ENCODE data around the gene ADM.
"Not testable (repeated sequence)": the region's sequence is repeated elsewhere in the genome, so short reads cannot be mapped to it uniquely, and the experiment has no call there.

Gene ADM

DNA sequence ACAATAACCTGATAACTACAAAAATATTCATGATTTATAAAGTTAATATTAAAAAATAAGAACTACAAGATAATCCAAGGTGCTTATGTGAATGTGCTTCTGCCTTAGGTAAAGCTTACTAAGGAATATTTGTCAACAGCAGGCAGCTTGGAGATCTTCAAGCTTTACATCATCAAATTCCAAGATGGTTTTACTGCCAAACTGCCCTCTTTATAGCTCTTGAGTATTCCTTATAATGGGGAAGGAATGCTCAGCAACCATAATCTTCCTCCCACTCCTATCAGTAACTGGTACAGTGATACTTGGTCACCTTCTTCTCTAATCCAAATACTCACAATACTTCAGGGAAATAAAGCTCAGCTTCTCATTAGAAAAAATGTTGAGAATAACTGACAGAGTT, 40.9 kb upstream of the ADM start:
- H4K12ac ChIP-seq (ENCODE audit: low read depth, low read length) = no peak overlapping the region
- no peak overlapping the region for H2BK5ac ChIP-seq (ENCODE audit: low read depth, low read length, poor library complexity)
- no peak overlapping the region for H3K4ac ChIP-seq (ENCODE audit: low read depth, low read length)
- no peak overlapping the region for H3K14ac ChIP-seq (ENCODE audit: low read length)
- no peak overlapping the region for H2AK5ac ChIP-seq (ENCODE audit: low read length)
- no peaks in the 10 kb centered on the region for H3K79me2 ChIP-seq (ENCODE audit: control insufficient read depth, insufficient read depth, low read length, poor library complexity)
- no peak overlapping the region for H2BK12ac ChIP-seq (ENCODE audit: low read length)
- H3K18ac ChIP-seq (ENCODE audit: low read length) = no peak overlapping the region
- H3K9me3 ChIP-seq (ENCODE audit: insufficient read depth, low read depth, low read length) = no peaks in the 10 kb centered on the region
- no peaks in the 10 kb centered on the region for H3K4me1 ChIP-seq (ENCODE audit: control insufficient read depth in 1 of 2, insufficient read depth in 2 of 2, low read length in 2 of 2)
- no peak overlapping the region for H3K9ac ChIP-seq (ENCODE audit: low read length)
- H3K23ac ChIP-seq (ENCODE audit: low read length) = no peak overlapping the region
- H2BK120ac ChIP-seq (ENCODE audit: insufficient read depth, low read length, poor library complexity) = no peak overlapping the region
- no peaks in the 10 kb centered on the region for H3K27me3 ChIP-seq (ENCODE audit: insufficient read depth, low read length)
- H3K4me2 ChIP-seq (ENCODE audit: low read length) = no peak overlapping the region
- no peak overlapping the region for H3K27ac ChIP-seq (ENCODE audit: low read depth, low read length)
- no peak overlapping the region for H4K91ac ChIP-seq (ENCODE audit: low read depth, low read length)
- H3K79me1 ChIP-seq (ENCODE audit: low read length) = no peaks in the 10 kb centered on the region
- no peak overlapping the region for H2AFZ ChIP-seq (ENCODE audit: insufficient read depth, low read length, poor library complexity)
- H4K8ac ChIP-seq (ENCODE audit: low read depth, low read length) = no peak overlapping the region
- H3K4me3 ChIP-seq (ENCODE audit: low read depth, low read length) = no peak overlapping the region
- DNase-seq = peak in 1 of 2 donors; percentile 57
- no peaks in the 10 kb centered on the region for H3K36me3 ChIP-seq (ENCODE audit: control insufficient read depth in 1 of 2, insufficient read depth in 2 of 2, low read length in 2 of 2)

- no CpG with 5 or more reads among the region's 3 CpGs for WGBS (ENCODE audit: extremely low coverage, insufficient coverage, insufficient read length)
- not testable (repeated sequence) for H2BK120ac ChIP-seq (ENCODE audit: insufficient read depth, low read length, poor library complexity); H3K18ac ChIP-seq (ENCODE audit: low read length)
Observed at GRCh38 chr11:10264716-10265115, 40.2 kb upstream of the ADM start.

DNA sequence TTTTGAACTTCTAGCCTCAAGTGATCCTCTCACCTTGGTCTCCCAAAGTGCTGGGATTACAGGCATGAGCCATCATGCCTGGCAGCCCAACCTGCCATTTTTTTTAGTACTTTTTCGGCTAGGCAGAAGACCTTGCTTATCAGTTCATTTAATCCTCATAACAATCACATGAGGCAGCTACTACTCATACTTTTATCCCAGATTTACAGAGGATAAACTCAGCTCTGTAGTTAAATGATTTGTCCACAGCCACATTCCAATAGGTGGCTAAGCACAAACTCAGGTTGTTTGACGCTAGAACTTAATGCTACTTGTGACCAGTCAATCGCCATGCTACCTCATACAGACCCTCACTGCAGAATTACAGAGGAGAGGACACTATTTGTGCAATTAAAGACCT, 38.9 kb upstream of the ADM start:
- Histone ChIP-seq H3K18ac (ENCODE audit: low read length) (no peak overlapping the region), H4K12ac (ENCODE audit: low read depth, low read length) (no peak overlapping the region), H3K23ac (ENCODE audit: low read length) (no peak overlapping the region), H4K8ac (ENCODE audit: low read depth, low read length) (no peak overlapping the region), H3K36me3 (ENCODE audit: control insufficient read depth in 1 of 2, insufficient read depth in 2 of 2, low read length in 2 of 2) (no peaks in the 10 kb centered on the region), H3K79me2 (ENCODE audit: control insufficient read depth, insufficient read depth, low read length, poor library complexity) (no peaks in the 10 kb centered on the region), H3K14ac (ENCODE audit: low read length) (no peak overlapping the region), H3K4ac (ENCODE audit: low read depth, low read length) (no peak overlapping the region), H3K4me3 (ENCODE audit: low read depth, low read length) (no peak overlapping the region), H2BK120ac (ENCODE audit: insufficient read depth, low read length, poor library complexity) (no peak overlapping the region), H3K4me1 (ENCODE audit: control insufficient read depth in 1 of 2, insufficient read depth in 2 of 2, low read length in 2 of 2) (no peaks in the 10 kb centered on the region), H3K9ac (ENCODE audit: low read length) (no peak overlapping the region), H3K79me1 (ENCODE audit: low read length) (no peaks in the 10 kb centered on the region), H3K9me3 (ENCODE audit: insufficient read depth, low read depth, low read length) (no peaks in the 10 kb centered on the region), H2AFZ (ENCODE audit: insufficient read depth, low read length, poor library complexity) (no peak overlapping the region), H3K27ac (ENCODE audit: low read depth, low read length) (no peak overlapping the region), H3K27me3 (ENCODE audit: insufficient read depth, low read length) (no peaks in the 10 kb centered on the region), H2AK5ac (ENCODE audit: low read length) (no peak overlapping the region), H2BK5ac (ENCODE audit: low read depth, low read length, poor library complexity) (no peak overlapping the region), H3K4me2 (ENCODE audit: low read length) (no peak overlapping the region), H4K91ac (ENCODE audit: low read depth, low read length) (no peak overlapping the region), H2BK12ac (ENCODE audit: low read length) (no peak overlapping the region)
- no CpG with 5 or more reads among the region's 3 CpGs for WGBS (ENCODE audit: extremely low coverage, insufficient coverage, insufficient read length)
- DNase-seq = peak; percentile 54 to 82

More at GRCh38 chr11:10264716-10265115, 40.2 kb upstream of the ADM start:
- not testable (repeated sequence) for H3K4me1 ChIP-seq (ENCODE audit: control insufficient read depth in 1 of 2, insufficient read depth in 2 of 2, low read length in 2 of 2); H3K36me3 ChIP-seq (ENCODE audit: control insufficient read depth in 1 of 2, insufficient read depth in 2 of 2, low read length in 2 of 2); H2AFZ ChIP-seq (ENCODE audit: insufficient read depth, low read length, poor library complexity); H3K9ac ChIP-seq (ENCODE audit: low read length); H2BK5ac ChIP-seq (ENCODE audit: low read depth, low read length, poor library complexity); DNase-seq; H3K27ac ChIP-seq (ENCODE audit: low read depth, low read length); H4K91ac ChIP-seq (ENCODE audit: low read depth, low read length); H3K14ac ChIP-seq (ENCODE audit: low read length); H4K12ac ChIP-seq (ENCODE audit: low read depth, low read length); H3K23ac ChIP-seq (ENCODE audit: low read length); H3K4me2 ChIP-seq (ENCODE audit: low read length); H3K79me2 ChIP-seq (ENCODE audit: control insufficient read depth, insufficient read depth, low read length, poor library complexity); H3K79me1 ChIP-seq (ENCODE audit: low read length); H3K9me3 ChIP-seq (ENCODE audit: insufficient read depth, low read depth, low read length); H3K27me3 ChIP-seq (ENCODE audit: insufficient read depth, low read length); H4K8ac ChIP-seq (ENCODE audit: low read depth, low read length); H3K4me3 ChIP-seq (ENCODE audit: low read depth, low read length); H3K4ac ChIP-seq (ENCODE audit: low read depth, low read length); H2AK5ac ChIP-seq (ENCODE audit: low read length); H2BK12ac ChIP-seq (ENCODE audit: low read length)

GRCh38 chr11:10267821-10268220, 37.1 kb upstream of the ADM start:
- Histone ChIP-seq H3K4ac (ENCODE audit: low read depth, low read length) (no peak overlapping the region), H3K79me2 (ENCODE audit: control insufficient read depth, insufficient read depth, low read length, poor library complexity) (no peaks in the 10 kb centered on the region), H3K18ac (ENCODE audit: low read length) (no peak overlapping the region), H3K36me3 (ENCODE audit: control insufficient read depth in 1 of 2, insufficient read depth in 2 of 2, low read length in 2 of 2) (no peaks in the 10 kb centered on the region), H4K12ac (ENCODE audit: low read depth, low read length) (no peak overlapping the region), H2AFZ (ENCODE audit: insufficient read depth, low read length, poor library complexity) (no peak overlapping the region), H3K23ac (ENCODE audit: low read length) (no peak overlapping the region), H4K91ac (ENCODE audit: low read depth, low read length) (no peak overlapping the region), H3K4me3 (ENCODE audit: low read depth, low read length) (no peak overlapping the region), H4K8ac (ENCODE audit: low read depth, low read length) (no peak overlapping the region), H2BK5ac (ENCODE audit: low read depth, low read length, poor library complexity) (no peak overlapping the region), H3K79me1 (ENCODE audit: low read length) (no peaks in the 10 kb centered on the region), H2BK12ac (ENCODE audit: low read length) (no peak overlapping the region), H2BK120ac (ENCODE audit: insufficient read depth, low read length, poor library complexity) (no peak overlapping the region), H3K27ac (ENCODE audit: low read depth, low read length) (no peak overlapping the region), H3K9me3 (ENCODE audit: insufficient read depth, low read depth, low read length) (no peaks in the 10 kb centered on the region), H3K14ac (ENCODE audit: low read length) (no peak overlapping the region), H3K27me3 (ENCODE audit: insufficient read depth, low read length) (no peaks in the 10 kb centered on the region), H3K9ac (ENCODE audit: low read length) (no peak overlapping the region), H3K4me2 (ENCODE audit: low read length) (no peak overlapping the region), H2AK5ac (ENCODE audit: low read length) (no peak overlapping the region), H3K4me1 (ENCODE audit: control insufficient read depth in 1 of 2, insufficient read depth in 2 of 2, low read length in 2 of 2) (no peaks in the 10 kb centered on the region)
- no CpG with 5 or more reads among the region's 3 CpGs for WGBS (ENCODE audit: extremely low coverage, insufficient coverage, insufficient read length)
- DNase-seq = no peak

Measured in trophoblast cell (in vitro differentiated cells and primary cell).